Activated naive CD8-positive, alpha-beta T cell treated with anti-CD3 and anti-CD28 coated beads, Interleukin-2, amount 10 ng/mL, durations not matched to agents 7 days and 5 days (primary cell): ENCODE data around the gene SP6. TPM values are rescaled to one million over a fixed set of nuclear protein-coding genes. Genes with fewer than 3 reads are reported as not detected.

Experiments
- ATAC-seq: fragments of 150-1000 bp; cut with Tn5 transposase; one replicate; pipeline ENCODE4 v1.10.0; 2021; ENCODE audit warnings: low read depth, moderate library complexity
- POLR2A ChIA-PET: fragments of 350-600 bp; sonication (Branson Sonifier 250); formaldehyde crosslinking; loops from one replicate; lab custom pipeline; 2021; ENCODE audit warnings: antibody characterized with exemption; lab: Charles Lee
- DNase-seq: peaks from one replicate; pipeline ENCODE4 v3.0.0; 2021
- H3K27ac Mint-ChIP-seq: one replicate; pipeline ENCODE4 v1.8.0; 2022; ENCODE audit warnings: mild to moderate bottlenecking, mixed read lengths
- H3K27me3 Mint-ChIP-seq: one replicate; pipeline ENCODE4 v1.8.0; 2022; ENCODE audit warnings: mild to moderate bottlenecking, moderate library complexity, mixed read lengths
- H3K36me3 Mint-ChIP-seq: one replicate; pipeline ENCODE4 v1.8.0; 2021; ENCODE audit warnings: mild to moderate bottlenecking, mixed read lengths
- H3K4me1 Mint-ChIP-seq: one replicate; pipeline ENCODE4 v1.8.0; 2021; ENCODE audit warnings: mixed read lengths
- H3K4me3 Mint-ChIP-seq: one replicate; pipeline ENCODE4 v1.8.0; 2022; ENCODE audit warnings: mild to moderate bottlenecking, moderate library complexity, mixed read lengths
- H3K9me3 Mint-ChIP-seq: one replicate; pipeline ENCODE4 v1.8.0; 2021; ENCODE audit warnings: mixed read lengths
- total RNA-seq, 2 experiments: library from RNA; stranded (reverse); gene quantifications; one replicate each; pipeline ENCODE4 v1.2.3, GENCODE V29; 2021

Gene SP6
- total RNA-seq, 2 experiments from 2014 or later = 0.09 to 0.22 TPM

- peaks cover 52% of the 10 kb centered on the region for H3K27me3 Mint-ChIP-seq
- peaks cover 4% of the 10 kb centered on the region for H3K4me1 Mint-ChIP-seq
- H3K27ac Mint-ChIP-seq = no peak overlapping the region
- H3K36me3 Mint-ChIP-seq = no peaks in the 10 kb centered on the region
- no peak overlapping the region for H3K4me3 Mint-ChIP-seq
- no peaks in the 10 kb centered on the region for H3K9me3 Mint-ChIP-seq
- DNase-seq (no peak), ATAC-seq (no peak)
- POLR2A ChIA-PET = no interaction called here
These were observed 24.3 kb upstream of the SP6 start for GRCh38 chr17:47875011-47875985.

- H3K27ac Mint-ChIP-seq = no peak overlapping the region
- H3K27me3 Mint-ChIP-seq = peaks cover 66% of the 10 kb centered on the region
- POLR2A ChIA-PET = no interaction called here
- no peaks in the 10 kb centered on the region for H3K36me3 Mint-ChIP-seq
- H3K4me3 Mint-ChIP-seq = no peak overlapping the region
- DNase-seq (no peak), ATAC-seq (no peak)
- no peaks in the 10 kb centered on the region for H3K9me3 Mint-ChIP-seq
- no peaks in the 10 kb centered on the region for H3K4me1 Mint-ChIP-seq
These were observed 22.5 kb upstream of the SP6 start for GRCh38 chr17:47873200-47874090.

DNA sequence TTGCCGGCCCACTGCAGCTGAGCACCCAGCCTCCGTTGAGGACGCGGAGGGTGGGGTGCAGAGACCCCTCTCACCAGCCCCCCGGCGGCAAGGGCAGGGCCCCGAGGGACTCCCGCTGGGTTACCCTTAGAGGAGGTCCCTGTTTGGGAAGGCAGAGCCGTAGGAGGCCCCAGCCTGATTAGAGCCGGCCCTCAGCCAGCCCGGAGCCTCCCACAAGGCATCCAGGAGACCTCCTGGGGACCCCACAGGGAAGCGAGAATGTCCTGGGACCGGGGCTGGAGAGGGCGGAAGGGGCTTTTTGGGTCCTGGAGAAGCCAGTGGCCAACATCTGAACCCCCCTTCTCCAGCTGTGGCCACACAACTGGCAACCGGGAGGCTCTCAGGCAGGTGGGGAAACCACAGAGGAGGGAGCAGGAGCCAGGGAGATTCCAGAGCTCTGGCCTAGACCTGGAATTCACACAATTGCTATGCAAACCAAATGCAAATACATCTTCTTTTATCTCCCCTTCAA is 21.7 kb upstream of the SP6 start:
- peaks cover 65% of the 10 kb centered on the region for H3K27me3 Mint-ChIP-seq
- POLR2A ChIA-PET = no interaction called here

DNA sequence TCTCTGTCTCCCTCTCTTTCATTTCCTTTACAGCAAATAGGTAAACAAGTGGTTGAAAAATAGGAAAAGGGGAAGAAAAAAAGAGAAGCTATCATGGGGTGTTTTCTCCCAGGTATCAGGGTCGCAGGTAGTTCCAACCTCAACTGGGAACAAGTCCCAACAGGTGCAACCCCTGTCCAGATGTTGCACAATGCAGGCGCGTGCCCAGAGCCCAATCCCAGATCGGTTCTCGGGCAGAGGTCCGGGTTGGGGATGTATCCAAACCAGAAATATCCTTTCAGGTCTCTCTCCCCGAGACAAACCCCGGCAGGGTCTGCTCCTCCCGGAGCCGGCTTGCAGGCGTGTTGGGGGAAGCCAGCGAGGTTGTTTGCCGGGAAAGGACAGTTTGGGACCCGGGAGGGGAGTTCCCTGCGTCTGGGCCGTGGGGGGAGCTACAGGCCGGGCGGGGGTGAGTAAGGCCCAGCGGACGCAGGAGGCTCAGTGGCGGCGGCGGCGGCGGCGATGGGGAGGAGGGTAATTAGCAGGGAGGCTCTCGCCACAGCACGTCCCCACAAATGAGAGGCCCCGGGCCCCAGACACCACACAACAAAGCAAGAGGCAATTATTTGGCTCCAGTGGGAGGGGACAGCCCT is 21.2 kb upstream of the SP6 start:
- Mint-ChIP-seq H3K27me3 (peaks cover 68% of the 10 kb centered on the region), H3K36me3 (no peaks in the 10 kb centered on the region), H3K9me3 (no peaks in the 10 kb centered on the region), H3K27ac (no peak overlapping the region), H3K4me3 (no peak overlapping the region), H3K4me1 (no peaks in the 10 kb centered on the region)
- ATAC-seq (no peak), DNase-seq (no peak)
- POLR2A ChIA-PET = no interaction called here

More for the DNA sequence above, 21.7 kb upstream of the SP6 start:
- Mint-ChIP-seq H3K4me1 (no peaks in the 10 kb centered on the region), H3K4me3 (no peak overlapping the region), H3K27ac (no peak overlapping the region), H3K36me3 (no peaks in the 10 kb centered on the region), H3K9me3 (no peaks in the 10 kb centered on the region)
- DNase-seq (no peak), ATAC-seq (no peak)

DNA sequence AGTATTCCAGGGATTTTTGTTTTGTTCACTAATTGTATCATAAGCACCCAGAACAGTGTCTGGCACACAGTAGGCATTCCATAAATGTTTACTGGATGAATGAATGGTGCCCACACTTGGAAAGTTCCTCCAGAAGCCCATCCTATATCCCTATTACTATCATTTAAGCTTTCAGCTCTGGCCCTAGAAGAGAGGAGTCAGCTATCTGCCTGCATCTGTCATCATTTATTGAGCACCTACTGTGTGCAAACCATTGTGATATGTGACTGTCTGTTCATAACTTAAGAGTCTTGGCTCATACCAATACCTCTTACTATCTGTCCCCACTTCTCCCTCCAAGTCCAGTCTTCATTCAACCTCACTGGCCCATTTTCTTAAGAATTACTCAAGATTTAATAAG is 20.1 kb upstream of the SP6 start:
- H3K36me3 Mint-ChIP-seq = no peaks in the 10 kb centered on the region
- H3K4me3 Mint-ChIP-seq = no peak overlapping the region
- no peaks in the 10 kb centered on the region for H3K4me1 Mint-ChIP-seq
- peaks cover 68% of the 10 kb centered on the region for H3K27me3 Mint-ChIP-seq
- ATAC-seq (no peak), DNase-seq (no peak)
- no peaks in the 10 kb centered on the region for H3K9me3 Mint-ChIP-seq
- no peak overlapping the region for H3K27ac Mint-ChIP-seq
- POLR2A ChIA-PET = no interaction called here

DNA sequence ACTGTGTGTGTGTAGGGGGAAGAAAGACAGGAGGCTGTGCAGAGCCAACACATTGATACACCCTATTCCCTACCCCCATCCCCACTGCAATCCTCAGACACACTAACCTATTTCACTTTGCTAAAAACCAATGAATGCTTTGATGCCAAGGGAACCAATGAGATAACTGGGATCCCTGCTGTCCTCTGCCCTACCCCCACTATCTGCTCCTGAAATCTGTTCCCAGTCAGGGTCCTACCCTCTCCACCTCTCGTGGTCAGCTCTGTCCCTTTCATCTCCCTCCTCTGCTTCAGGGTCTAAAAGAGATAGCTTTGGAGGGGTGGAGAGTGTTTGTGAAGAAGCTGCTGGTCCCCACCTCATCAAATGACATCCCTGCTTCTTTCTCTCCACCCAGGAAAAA is 19.1 kb upstream of the SP6 start:
- peaks cover under 1% of the 10 kb centered on the region for H3K4me1 Mint-ChIP-seq
- no peak overlapping the region for H3K4me3 Mint-ChIP-seq
- no peak for DNase-seq
- H3K27me3 Mint-ChIP-seq = peaks cover 62% of the 10 kb centered on the region
- H3K27ac Mint-ChIP-seq = no peak overlapping the region
- H3K36me3 Mint-ChIP-seq = no peaks in the 10 kb centered on the region
- no peaks in the 10 kb centered on the region for H3K9me3 Mint-ChIP-seq
- no peak for ATAC-seq
- POLR2A ChIA-PET = no interaction called here

- no peaks in the 10 kb centered on the region for H3K36me3 Mint-ChIP-seq
- no peak for DNase-seq
- POLR2A ChIA-PET = no interaction called here
- ATAC-seq = no peak
- H3K27ac Mint-ChIP-seq = no peak overlapping the region
- no peak overlapping the region for H3K4me3 Mint-ChIP-seq
- H3K4me1 Mint-ChIP-seq = peaks cover 5% of the 10 kb centered on the region
- H3K27me3 Mint-ChIP-seq = peaks cover 56% of the 10 kb centered on the region
- H3K9me3 Mint-ChIP-seq = no peaks in the 10 kb centered on the region
These were observed 18.2 kb upstream of the SP6 start for GRCh38 chr17:47869114-47869513.

DNA sequence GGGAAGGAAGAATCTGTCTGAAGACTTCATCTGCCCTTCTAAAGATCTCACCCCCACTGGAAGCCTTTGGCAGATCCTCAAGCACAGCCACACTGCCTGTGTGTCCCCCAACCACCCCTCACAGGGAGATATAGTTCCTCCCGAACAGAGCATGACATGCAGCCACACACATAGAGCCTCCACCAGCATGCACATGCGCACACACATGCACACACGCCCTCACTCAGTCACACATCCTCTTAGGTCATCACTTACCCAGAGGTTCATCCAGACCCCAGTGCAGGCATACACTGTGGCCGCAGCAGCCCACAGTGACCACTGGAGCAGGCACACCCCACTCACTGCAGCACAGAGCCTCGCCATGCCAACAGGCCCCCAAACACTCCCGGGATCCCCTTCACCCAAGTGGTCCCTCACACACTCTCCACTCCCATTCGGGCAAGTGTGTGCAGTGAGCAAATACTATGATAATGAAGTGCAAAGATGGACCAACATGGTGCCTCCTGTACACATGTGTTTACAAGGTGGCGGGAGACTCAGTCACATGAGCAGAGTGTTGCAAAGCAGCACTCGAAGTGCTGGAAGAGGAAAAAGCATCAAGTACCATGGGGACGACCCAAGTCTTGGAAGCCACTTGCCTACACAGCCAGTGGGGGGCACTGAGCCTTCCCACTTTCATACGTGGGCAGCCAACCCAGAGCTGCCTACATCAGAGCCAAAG is 17.0 kb upstream of the SP6 start:
- Mint-ChIP-seq H3K4me3 (no peak overlapping the region), H3K27ac (no peak overlapping the region), H3K27me3 (peaks cover 44% of the 10 kb centered on the region), H3K36me3 (no peaks in the 10 kb centered on the region), H3K9me3 (no peaks in the 10 kb centered on the region), H3K4me1 (peaks cover 5% of the 10 kb centered on the region)
- ATAC-seq (no peak), DNase-seq (no peak)
- POLR2A ChIA-PET = no interaction called here

DNA sequence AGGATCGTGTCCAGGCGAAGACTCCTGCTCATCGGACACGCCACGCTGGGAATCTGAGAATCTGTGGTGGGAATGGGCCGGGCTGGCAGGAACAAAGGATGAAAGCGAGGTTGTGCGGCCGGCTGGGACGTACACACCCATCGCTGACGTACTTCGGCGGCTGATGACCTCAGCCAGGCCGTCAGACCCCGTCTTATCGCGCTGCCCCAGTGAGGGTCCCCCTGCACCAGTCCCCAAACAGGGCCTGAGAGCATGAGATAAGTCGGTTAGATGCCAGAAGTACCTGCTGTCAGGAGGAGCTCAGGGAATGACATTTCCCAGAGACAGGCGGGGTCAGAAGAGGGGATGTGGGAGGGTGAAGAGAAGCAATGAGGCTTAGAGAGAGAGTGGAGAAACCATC is 16.0 kb upstream of the SP6 start:
- Mint-ChIP-seq H3K36me3 (no peaks in the 10 kb centered on the region), H3K27ac (no peak overlapping the region), H3K27me3 (peaks cover 36% of the 10 kb centered on the region), H3K4me3 (no peak overlapping the region), H3K9me3 (no peaks in the 10 kb centered on the region), H3K4me1 (peaks cover 5% of the 10 kb centered on the region)
- POLR2A ChIA-PET = no interaction called here
- no peak for DNase-seq
- ATAC-seq = no peak

- DNase-seq = no peak
- no peak for ATAC-seq
- Mint-ChIP-seq H3K4me3 (peak overlapping the region; percentile 28), H3K27me3 (peaks cover 22% of the 10 kb centered on the region), H3K27ac (peak overlapping the region; percentile 70), H3K9me3 (no peaks in the 10 kb centered on the region), H3K36me3 (no peaks in the 10 kb centered on the region), H3K4me1 (peaks cover 5% of the 10 kb centered on the region)
- POLR2A ChIA-PET = interaction anchor here (0.6 to 1.6 kb wide), 3 partner anchors 20 to 254 kb away, joined by 3 to 4 read pairs (median 3); partner anchors contain the start of gene SP2
These were observed 13.8 kb upstream of the SP6 start for GRCh38 chr17:47864791-47865216.

- no peaks in the 10 kb centered on the region for H3K36me3 Mint-ChIP-seq
- peaks cover 5% of the 10 kb centered on the region for H3K4me1 Mint-ChIP-seq
- no peaks in the 10 kb centered on the region for H3K9me3 Mint-ChIP-seq
- H3K4me3 Mint-ChIP-seq = no peak overlapping the region
- ATAC-seq (no peak), DNase-seq (no peak)
- peaks cover 19% of the 10 kb centered on the region for H3K27me3 Mint-ChIP-seq
- H3K27ac Mint-ChIP-seq = no peak overlapping the region
- POLR2A ChIA-PET = no interaction called here
These were observed 11.9 kb upstream of the SP6 start for GRCh38 chr17:47862621-47863440.

DNA sequence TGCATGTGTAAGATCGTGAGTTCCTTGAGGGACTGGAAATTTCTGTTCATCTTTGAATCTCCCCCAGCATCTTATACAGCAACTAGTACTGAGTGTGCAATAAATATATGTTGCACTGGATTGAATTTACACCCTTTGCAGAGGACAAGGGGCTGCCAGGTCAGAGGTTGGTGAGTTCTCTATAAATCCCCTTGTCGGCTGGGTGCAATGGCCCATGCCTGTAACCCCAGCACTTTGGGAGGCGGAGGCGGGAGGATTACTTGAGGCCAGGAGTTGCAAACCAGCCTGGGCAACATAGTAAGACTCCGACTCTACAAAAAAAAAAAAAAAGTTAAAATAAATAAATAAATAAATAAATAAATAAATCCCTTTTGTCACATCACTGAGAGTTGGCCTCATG is 9.4 kb upstream of the SP6 start:
- Mint-ChIP-seq H3K27ac (no peak overlapping the region), H3K36me3 (no peaks in the 10 kb centered on the region), H3K4me1 (peaks cover 5% of the 10 kb centered on the region), H3K9me3 (no peaks in the 10 kb centered on the region), H3K27me3 (peaks cover 29% of the 10 kb centered on the region), H3K4me3 (no peak overlapping the region)
- ATAC-seq (no peak), DNase-seq (no peak)
- POLR2A ChIA-PET = no interaction called here
